Ascending aorta (tissue), 2 donors: Measurements from ENCODE around the gene CELF4. TPM values are rescaled to one million over a fixed set of nuclear protein-coding genes. Genes with fewer than 3 reads are reported as not detected.

Source experiments
- DNase-seq, 2 donors: peaks; one replicate each; pipeline ENCODE4 v3.0.0-alpha.2; 2019; ENCODE audit warnings: low spot score in 2 of 2
- H3K27ac ChIP-seq, 2 donors: fragments of 200-600 bp; sonication (generic); one replicate each; pipeline ENCODE4 v1.5.1; 2016 to 2017; ENCODE audit warnings: mild to moderate bottlenecking in 1 of 2
- H3K27me3 ChIP-seq: fragments of 200-600 bp; sonication (generic); one replicate; pipeline ENCODE4 v1.5.1; 2017
- H3K36me3 ChIP-seq, 2 donors: fragments of 200-600 bp; sonication (generic); one replicate each; pipeline ENCODE4 v1.5.1; 2016
- H3K4me1 ChIP-seq, 2 donors: fragments of 200-600 bp; sonication (generic); one replicate each; pipeline ENCODE4 v1.5.1; 2016 to 2017; ENCODE audit warnings: mild to moderate bottlenecking in 1 of 2
- H3K4me3 ChIP-seq, 2 donors: fragments of 200-600 bp; sonication (generic); one replicate each; pipeline ENCODE4 v1.5.1; 2016 to 2017; ENCODE audit warnings: mild to moderate bottlenecking in 1 of 2
- H3K9me3 ChIP-seq, 2 donors: fragments of 200-600 bp; sonication (generic); one replicate each; pipeline ENCODE4 v1.5.1; 2016
- CTCF ChIP-seq, 3 experiments: fragments of 200-600 bp in 2 of 3; fragments of 450-650 bp in 1 of 3; sonication (generic) in 2 of 3; IDR thresholded peaks; one replicate each; pipeline ENCODE4 v1.5.1; 2016 to 2019; ENCODE audit warnings: antibody characterized with exemption in 3 of 3, mild to moderate bottlenecking in 1 of 3, moderate library complexity in 1 of 3
- intact Hi-C: fragments of 100-400 bp; cut with DNase I; formaldehyde crosslinking; loops from one replicate; pipeline ENCODE4 v1.15.1; 2023
- total RNA-seq: library from RNA; depleted of rRNA; stranded (reverse); fragments of >200 nt; gene quantifications from one replicate; pipeline ENCODE4 v1.1.0, GENCODE V29; 2016

CELF4 gene
- total RNA-seq, 1 donor from 2014 or later, result not detected

- H3K4me1 ChIP-seq, result no peaks in the 10 kb centered on the region
- H3K4me3 ChIP-seq, result no peak overlapping the region
- H3K27ac ChIP-seq, result no peak overlapping the region
- no peaks in the 10 kb centered on the region for H3K27me3 ChIP-seq
- no peaks in the 10 kb centered on the region for H3K9me3 ChIP-seq
- DNase-seq, result no peak
- intact Hi-C loops, result no loop called here
- H3K36me3 ChIP-seq, result no peaks in the 10 kb centered on the region
- TF ChIP-seq CTCF (IDR thresholded peaks at IDR 0.05), result no peak
These were observed 139.0 kb downstream of the CELF4 start for GRCh38 chr18:37426586-37426985.

GRCh38 chr18:37425222-37425621 lies 140.4 kb downstream of the CELF4 start:
- Histone ChIP-seq H3K4me1 (no peaks in the 10 kb centered on the region), H3K36me3 (no peaks in the 10 kb centered on the region), H3K4me3 (no peak overlapping the region), H3K27ac (no peak overlapping the region), H3K9me3 (no peaks in the 10 kb centered on the region), H3K27me3 (no peaks in the 10 kb centered on the region)
- intact Hi-C loops, result no loop called here
- no peak for TF ChIP-seq CTCF (IDR thresholded peaks at IDR 0.05)
- no peak for DNase-seq

GRCh38 chr18:37424507-37424906 lies 141.1 kb downstream of the CELF4 start:
- Histone ChIP-seq H3K4me1 (no peaks in the 10 kb centered on the region), H3K4me3 (no peak overlapping the region), H3K27ac (no peak overlapping the region), H3K36me3 (no peaks in the 10 kb centered on the region), H3K27me3 (no peaks in the 10 kb centered on the region), H3K9me3 (no peaks in the 10 kb centered on the region)
- DNase-seq, result no peak
- intact Hi-C loops, result no loop called here
- no peak for TF ChIP-seq CTCF (IDR thresholded peaks at IDR 0.05)

DNA sequence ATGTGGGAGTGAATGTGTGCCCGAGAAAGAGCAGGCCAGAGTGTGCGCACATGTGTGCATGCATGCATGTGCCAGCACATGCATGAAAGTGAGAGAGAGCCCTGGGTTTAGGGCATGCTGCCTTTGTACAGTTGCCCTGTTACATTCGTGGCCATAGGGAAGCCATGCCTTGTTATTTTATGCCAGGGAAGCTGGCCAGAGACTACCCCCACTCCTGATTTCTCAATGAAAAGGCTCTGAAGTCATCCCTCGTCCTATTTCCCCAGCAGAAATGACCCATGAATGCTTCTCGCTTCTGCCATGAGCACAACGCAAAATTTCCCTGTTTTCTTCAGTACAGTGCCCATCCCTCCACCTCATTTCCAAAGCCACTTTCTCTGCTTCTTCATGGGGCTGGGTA lies 143.0 kb downstream of the CELF4 start:
- H3K9me3 ChIP-seq, result no peaks in the 10 kb centered on the region
- H3K27me3 ChIP-seq, result no peaks in the 10 kb centered on the region
- intact Hi-C loops, result no loop called here
- TF ChIP-seq CTCF (IDR thresholded peaks at IDR 0.05), result no peak
- H3K4me3 ChIP-seq, result no peak overlapping the region
- H3K4me1 ChIP-seq, result no peaks in the 10 kb centered on the region
- no peak overlapping the region for H3K27ac ChIP-seq
- DNase-seq, result no peak
- H3K36me3 ChIP-seq, result no peaks in the 10 kb centered on the region

DNA sequence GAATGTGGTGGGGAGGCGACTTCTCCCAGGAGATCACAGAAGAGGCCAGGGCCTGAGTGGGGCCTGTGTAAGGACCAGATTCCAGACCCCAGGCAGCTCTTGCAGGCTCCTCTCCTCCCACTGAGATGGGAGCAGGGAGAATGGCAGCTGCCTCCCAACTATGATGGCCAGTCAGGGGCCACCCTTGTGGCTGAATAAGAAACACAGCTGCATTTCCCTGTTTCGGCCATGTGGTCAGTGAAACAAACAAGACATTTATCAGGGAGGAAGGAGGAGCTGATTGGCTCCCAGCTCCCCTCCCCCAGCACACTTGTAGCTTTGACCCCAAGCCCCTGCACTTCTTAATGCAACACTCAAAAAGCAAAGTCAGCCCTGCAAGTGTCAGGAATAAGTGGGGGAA lies 143.5 kb downstream of the CELF4 start:
- Histone ChIP-seq H3K4me3 (no peak overlapping the region), H3K36me3 (no peaks in the 10 kb centered on the region), H3K9me3 (no peaks in the 10 kb centered on the region), H3K27ac (no peak overlapping the region), H3K4me1 (no peaks in the 10 kb centered on the region), H3K27me3 (no peaks in the 10 kb centered on the region)
- no peak for DNase-seq
- no peak for TF ChIP-seq CTCF (IDR thresholded peaks at IDR 0.05)
- intact Hi-C loops, result no loop called here

DNA sequence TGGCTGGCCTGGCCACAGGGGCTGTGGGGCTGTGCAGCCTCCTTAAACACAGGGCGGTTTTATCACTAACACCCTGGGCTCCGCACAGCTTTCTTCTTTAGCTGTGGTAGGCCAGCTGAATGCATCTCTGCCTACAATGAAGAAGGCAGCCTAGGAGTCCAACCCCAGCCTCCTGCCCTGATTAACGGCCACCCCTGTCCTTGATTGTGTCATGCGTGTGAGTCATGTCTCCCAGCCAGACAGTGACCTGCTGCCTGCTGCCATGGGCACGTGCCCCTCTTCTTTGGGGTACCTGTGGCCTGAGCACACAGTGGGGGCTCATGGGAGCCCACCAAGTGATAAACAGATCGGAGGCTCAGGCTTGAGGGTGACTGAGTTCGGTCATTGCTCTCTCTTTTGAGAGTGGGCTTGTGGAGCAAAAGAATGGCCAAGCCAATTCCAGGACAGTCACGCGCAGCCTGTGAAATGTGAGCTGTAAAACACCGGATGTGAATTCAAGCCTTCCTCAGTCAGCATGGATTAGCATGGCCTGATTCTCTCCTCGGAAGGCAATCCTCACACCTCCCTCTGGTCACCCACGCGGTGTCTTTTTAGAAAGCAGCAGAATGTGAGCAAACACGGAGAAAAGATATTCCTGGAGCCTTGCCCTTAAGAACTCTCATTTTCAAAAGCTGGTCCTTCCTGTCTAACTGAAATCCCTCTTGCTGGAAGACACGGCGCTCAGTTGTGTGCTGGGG lies 144.1 kb downstream of the CELF4 start:
- no peak overlapping the region for H3K27ac ChIP-seq
- H3K36me3 ChIP-seq, result no peaks in the 10 kb centered on the region
- H3K4me1 ChIP-seq, result no peaks in the 10 kb centered on the region
- H3K27me3 ChIP-seq, result no peaks in the 10 kb centered on the region
- intact Hi-C loops, result no loop called here
- DNase-seq, result no peak
- TF ChIP-seq CTCF (IDR thresholded peaks at IDR 0.05), result no peak
- no peaks in the 10 kb centered on the region for H3K9me3 ChIP-seq
- no peak overlapping the region for H3K4me3 ChIP-seq
